SK-N-MC (cell line): ENCODE results near the gene SBNO1.

Experiments used
- DNase-seq: peaks from one replicate; pipeline ENCODE4 v3.0.0-alpha.2; 2011; ENCODE audit warnings: low read depth, low spot score
- H3K27ac ChIP-seq: fragments of 200-600 bp; sonication (generic); 2 replicates; pipeline ENCODE4 v1.5.1; 2016; ENCODE audit warnings: mixed run types
- H3K36me3 ChIP-seq: fragments of 200-600 bp; sonication (generic); 2 replicates; pipeline ENCODE4 v1.6.1; 2017; ENCODE audit warnings: antibody characterized with exemption, low read length, mixed read lengths; ENCODE audit not compliant: insufficient read depth
- H3K4me3 ChIP-seq: fragments of 200-600 bp; sonication (generic); 2 replicates; pipeline ENCODE4 v1.5.1; 2016
- H3K9ac ChIP-seq: fragments of 200-600 bp; sonication (generic); 2 replicates; pipeline ENCODE4 v1.8.0; 2017; ENCODE audit warnings: mixed run types, mixed read lengths; ENCODE audit not compliant: insufficient read length
- H3K9me3 ChIP-seq: fragments of 200-600 bp; sonication (generic); 2 replicates; pipeline ENCODE4 v1.6.1; 2017; ENCODE audit warnings: low read depth, mild to moderate bottlenecking, antibody characterized with exemption, low read length, moderate library complexity, mixed read lengths
- EZH2 ChIP-seq: fragments of 200-600 bp; sonication (generic); IDR thresholded peaks from one replicate; pipeline ENCODE4 v1.6.1; 2017; ENCODE audit warnings: antibody characterized with exemption
- FOXP2 ChIP-seq: optimal IDR thresholded peaks from 2 replicates; pipeline ENCODE3; 2011; ENCODE audit warnings: mild to moderate bottlenecking, moderate library complexity; ENCODE audit not compliant: insufficient read depth; ENCODE audit errors: extremely low read length, control extremely low read depth
- POLR2AphosphoS5 ChIP-seq: IDR thresholded peaks from 2 replicates; pipeline ENCODE4 v1.6.1; 2012; ENCODE audit warnings: mild to moderate bottlenecking, low read depth, low read length, borderline replicate concordance

Gene SBNO1

GRCh38 chr12:123266679-123267277 lies 97.9 kb downstream of the SBNO1 start:
- TF ChIP-seq EZH2 = no peak
- no peak for TF ChIP-seq POLR2AphosphoS5
- TF ChIP-seq FOXP2 = no peak
- Histone ChIP-seq H3K27ac (no peak overlapping the region), H3K9ac (no peak overlapping the region), H3K9me3 (no peaks in the 10 kb centered on the region), H3K4me3 (no peak overlapping the region), H3K36me3 (peaks cover 6% of the 10 kb centered on the region; the same call in 1 of the 2 replicates)
- DNase-seq = no peak

GRCh38 chr12:123265851-123266678 lies 98.6 kb downstream of the SBNO1 start:
- no peak for DNase-seq
- Histone ChIP-seq H3K36me3 (peaks cover 13% of the 10 kb centered on the region), H3K9ac (no peak overlapping the region), H3K9me3 (no peaks in the 10 kb centered on the region), H3K4me3 (no peak overlapping the region), H3K27ac (no peak overlapping the region)
- TF ChIP-seq POLR2AphosphoS5 = no peak
- TF ChIP-seq FOXP2 = no peak
- TF ChIP-seq EZH2 = no peak

- no peak for TF ChIP-seq EZH2
- TF ChIP-seq FOXP2 = no peak
- no peak for TF ChIP-seq POLR2AphosphoS5
- H3K9me3 ChIP-seq = no peaks in the 10 kb centered on the region
- DNase-seq = no peak
- H3K9ac ChIP-seq = no peak overlapping the region
- no peak overlapping the region for H3K27ac ChIP-seq
- H3K4me3 ChIP-seq = no peak overlapping the region
- H3K36me3 ChIP-seq = peaks cover 27% of the 10 kb centered on the region
Observed at GRCh38 chr12:123264642-123265041, 100.0 kb downstream of the SBNO1 start.

GRCh38 chr12:123263196-123263817 lies 101.3 kb downstream of the SBNO1 start:
- Histone ChIP-seq H3K27ac (no peak overlapping the region), H3K4me3 (no peak overlapping the region), H3K36me3 (peaks cover 38% of the 10 kb centered on the region), H3K9me3 (no peaks in the 10 kb centered on the region), H3K9ac (no peak overlapping the region)
- no peak for DNase-seq
- TF ChIP-seq FOXP2 (no peak), EZH2 (no peak), POLR2AphosphoS5 (no peak)

- no peak overlapping the region for H3K27ac ChIP-seq
- H3K9me3 ChIP-seq = no peaks in the 10 kb centered on the region
- no peak overlapping the region for H3K9ac ChIP-seq
- no peak overlapping the region for H3K4me3 ChIP-seq
- no peak for DNase-seq
- TF ChIP-seq POLR2AphosphoS5 (no peak), EZH2 (no peak), FOXP2 (no peak)
- peaks cover 50% of the 10 kb centered on the region for H3K36me3 ChIP-seq
Observed at GRCh38 chr12:123261196-123261595, 103.5 kb downstream of the SBNO1 start.

GRCh38 chr12:123260081-123260480 lies 104.6 kb downstream of the SBNO1 start:
- Histone ChIP-seq H3K36me3 (peaks cover 58% of the 10 kb centered on the region), H3K9me3 (no peaks in the 10 kb centered on the region), H3K27ac (no peak overlapping the region), H3K4me3 (no peak overlapping the region), H3K9ac (no peak overlapping the region)
- no peak for TF ChIP-seq POLR2AphosphoS5
- no peak for TF ChIP-seq EZH2
- DNase-seq = no peak

GRCh38 chr12:123258593-123258992 lies 106.1 kb downstream of the SBNO1 start:
- H3K4me3 ChIP-seq = no peak overlapping the region
- DNase-seq = no peak
- H3K9ac ChIP-seq = no peak overlapping the region
- H3K27ac ChIP-seq = no peak overlapping the region
- no peaks in the 10 kb centered on the region for H3K9me3 ChIP-seq
- peaks cover 71% of the 10 kb centered on the region for H3K36me3 ChIP-seq
- TF ChIP-seq FOXP2 (no peak), POLR2AphosphoS5 (no peak), EZH2 (no peak)

GRCh38 chr12:123254853-123255446 lies 109.7 kb downstream of the SBNO1 start:
- Histone ChIP-seq H3K36me3 (peaks cover 52% of the 10 kb centered on the region), H3K9me3 (no peaks in the 10 kb centered on the region), H3K27ac (no peak overlapping the region), H3K4me3 (no peak overlapping the region), H3K9ac (no peak overlapping the region)
- no peak for DNase-seq
- TF ChIP-seq EZH2 (no peak), POLR2AphosphoS5 (no peak), FOXP2 (no peak)
